H1 (cell line): ENCODE measurements around the gene EPSTI1. TPM values are rescaled to one million over a fixed set of nuclear protein-coding genes. Genes with fewer than 3 reads are reported as not detected.

Source experiments
- GABPA ChIP-seq: IDR thresholded peaks from 2 replicates; pipeline ENCODE4 v1.6.1; 2011; ENCODE audit warnings: mild to moderate bottlenecking, low read length, moderate library complexity, borderline replicate concordance; ENCODE audit not compliant: insufficient read depth
- polyA plus RNA-seq, 7 experiments: library from polyadenylated mRNA; depleted of rRNA in 3 of 7; stranded (reverse) in 5 of 7; unstranded in 2 of 7; fragments of >200 nt in 5 of 7; fragments of 200-250 nt in 2 of 7; gene quantifications; 1 replicate in 5 of 7; 2 replicates in 1 of 7; 4 replicates in 1 of 7; pipeline versions ENCODE4 v1.2.1 to v1.2.3, GENCODE V29; 2011 to 2013; ENCODE audit warnings: missing spikeins in 2 of 7, mixed read lengths in 2 of 7
- total RNA-seq: library from RNA; stranded (reverse); fragmentation: NEBNext Ultra II Directional; extraction: Animal tissue kit (Norgen Biotek cat#: 25700); gene quantifications from 2 replicates; pipeline ENCODE4 v1.2.1, GENCODE V29; 2021
- TF ChIP-seq, protein P1 (sequence below): IDR thresholded peaks from 2 replicates; pipeline ENCODE4 v1.6.1; 2012; ENCODE audit warnings: inconsistent platforms

Gene EPSTI1
- total and polyA plus RNA-seq, 2 of the 8 experiments (the other 6 are each of a cell fraction or from before 2014, with no cell fraction given) = 0.23 to 0.37 TPM

DNA sequence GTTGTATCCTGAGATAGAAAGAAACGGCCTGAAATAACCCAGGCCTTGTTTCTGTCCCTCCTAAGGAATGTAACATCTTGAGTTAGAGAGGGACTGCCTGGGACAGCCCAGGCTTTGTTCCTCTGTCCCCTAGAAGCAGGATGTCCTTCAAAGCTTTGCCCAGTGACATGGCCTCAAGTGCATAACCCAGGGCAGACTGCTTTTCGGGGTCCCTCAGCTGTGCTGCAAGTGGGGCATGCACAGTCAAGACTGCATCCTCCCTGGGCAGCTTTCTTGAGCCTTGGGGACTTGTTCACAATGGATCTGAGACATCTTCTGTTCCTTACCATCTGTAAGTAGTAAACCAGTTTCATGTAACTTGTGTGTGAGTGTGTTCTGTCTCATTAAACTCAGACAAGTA is 7.5 kb upstream of the EPSTI1 start (continued):
- TF ChIP-seq, protein P1, sequence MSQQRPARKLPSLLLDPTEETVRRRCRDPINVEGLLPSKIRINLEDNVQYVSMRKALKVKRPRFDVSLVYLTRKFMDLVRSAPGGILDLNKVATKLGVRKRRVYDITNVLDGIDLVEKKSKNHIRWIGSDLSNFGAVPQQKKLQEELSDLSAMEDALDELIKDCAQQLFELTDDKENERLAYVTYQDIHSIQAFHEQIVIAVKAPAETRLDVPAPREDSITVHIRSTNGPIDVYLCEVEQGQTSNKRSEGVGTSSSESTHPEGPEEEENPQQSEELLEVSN = no peak
- TF ChIP-seq GABPA = no peak
